Thoracic aorta (tissue), 2 donors: ENCODE measurements around the gene TPRN. TPM values are rescaled to one million over a fixed set of nuclear protein-coding genes. Genes with fewer than 3 reads are reported as not detected.

ENCODE experiments used
- ATAC-seq: fragments of 150-250 bp; one replicate; pipeline ENCODE4 v1.8.0; 2017; ENCODE audit warnings: low read depth; ENCODE audit not compliant: insufficient number of reproducible peaks, low FRiP score
- DNase-seq: peaks from one replicate; pipeline ENCODE4 v3.0.0-alpha.2; 2020; ENCODE audit warnings: low spot score
- H3K27ac ChIP-seq, 2 donors: fragments of 200-600 bp; sonication (generic); 1 replicate in 1 of 2; 2 replicates in 1 of 2; pipeline ENCODE4 v1.5.1; 2016; ENCODE audit warnings: mild to moderate bottlenecking in 2 of 2, moderate library complexity in 2 of 2
- H3K27me3 ChIP-seq: fragments of 200-600 bp; sonication (generic); replicated peaks from 2 replicates; pipeline ENCODE4 v1.6.0; 2016; ENCODE audit warnings: mild to moderate bottlenecking; ENCODE audit not compliant: insufficient read depth
- H3K36me3 ChIP-seq: fragments of 200-600 bp; sonication (generic); one replicate; pipeline ENCODE4 v1.5.1; 2016
- H3K4me1 ChIP-seq, 2 donors: fragments of 200-600 bp; sonication (generic); 1 replicate in 1 of 2; 2 replicates in 1 of 2; pipeline versions ENCODE4 v1.5.1 to v1.6.0; 2016; ENCODE audit warnings: low read depth in 2 of 2, mild to moderate bottlenecking in 1 of 2; ENCODE audit not compliant: control insufficient read depth in 1 of 2
- H3K4me3 ChIP-seq: fragments of 200-600 bp; sonication (generic); 2 replicates; pipeline ENCODE4 v1.5.1; 2016; ENCODE audit warnings: mild to moderate bottlenecking
- H3K9me3 ChIP-seq: fragments of 200-600 bp; sonication (generic); 2 replicates; pipeline ENCODE4 v1.5.1; 2016
- CTCF ChIP-seq: fragments of 200-600 bp; sonication (generic); IDR thresholded peaks from one replicate; pipeline ENCODE4 v1.5.1; 2019; ENCODE audit warnings: antibody characterized with exemption
- total RNA-seq, 2 donors: library from RNA; depleted of rRNA; stranded (reverse); fragments of >200 nt; gene quantifications; one replicate each; pipeline versions ENCODE4 v1.1.0 to v1.2.3, GENCODE V29; 2016

Gene TPRN
- total RNA-seq, 2 donors from 2014 or later, result 4.7 to 5.6 TPM

- TF ChIP-seq CTCF, result no peak
- ATAC-seq, result no peak
These were observed 58.3 kb downstream of the TPRN start for GRCh38 chr9:137141976-137142936.

More at GRCh38 chr9:137141976-137142936, 58.3 kb downstream of the TPRN start:
- H3K4me1 ChIP-seq, result peaks cover 0 to 3% of the 10 kb centered on the region in 2 donors
- H3K36me3 ChIP-seq, result no peaks in the 10 kb centered on the region
- H3K4me3 ChIP-seq, result no peak overlapping the region
- no peaks in the 10 kb centered on the region for H3K9me3 ChIP-seq
- H3K27me3 ChIP-seq, result peaks cover 20% of the 10 kb centered on the region
- no peak overlapping the region for H3K27ac ChIP-seq
- DNase-seq, result no peak

Other genes with a start within 250 kb of the TPRN start
- under 1 TPM in 1 of 2 donors, not detected in 1; 0.27 TPM for gene LCN12, start 248.5 kb downstream of the TPRN start, total RNA-seq
- gene PTGDS, start 223.2 kb downstream of the TPRN start, total RNA-seq, result 10 to 100 TPM; 66.1 to 89.5 TPM
- gene LCNL1, start 217.7 kb downstream of the TPRN start, total RNA-seq, result not detected
- 10 to 100 TPM; 49.9 to 57.3 TPM for gene PAXX, start 208.3 kb downstream of the TPRN start, total RNA-seq
- 1 to 10 TPM; 1.4 to 8.7 TPM for gene CLIC3, start 204.2 kb downstream of the TPRN start, total RNA-seq
- gene ABCA2, start 172.5 kb downstream of the TPRN start, total RNA-seq, result 10 to 100 TPM; 37.2 to 60.5 TPM
- gene FUT7, start 168.7 kb downstream of the TPRN start, total RNA-seq, result not detected
- gene NPDC1, start 154.6 kb downstream of the TPRN start, total RNA-seq, result 10 to 100 TPM; 71.5 to 95.8 TPM
- gene ENTPD2, start 146.7 kb downstream of the TPRN start, total RNA-seq, result under 1 TPM; 0.92 to 0.95 TPM
- gene SAPCD2, start 130.2 kb downstream of the TPRN start, total RNA-seq, result under 1 TPM; 0.41 to 0.92 TPM
- gene UAP1L1, start 123.2 kb downstream of the TPRN start, total RNA-seq, result 10 to 100 TPM in 1 of 2 donors, 1 to 10 TPM in 1; 9.6 to 11.4 TPM
- 10 to 100 TPM; 32.9 to 52.9 TPM for gene MAN1B1, start 113.8 kb downstream of the TPRN start, total RNA-seq
- gene DPP7, start 86.0 kb downstream of the TPRN start, total RNA-seq, result 100 to 1,000 TPM; 100 to 148 TPM
- gene GRIN1, start 61.6 kb downstream of the TPRN start, total RNA-seq, result not detected
- not detected for gene LRRC26, start 30.7 kb downstream of the TPRN start, total RNA-seq
- gene TMEM210, start 28.7 kb downstream of the TPRN start, total RNA-seq, result not detected
- gene ANAPC2, start 12.2 kb downstream of the TPRN start, total RNA-seq, result 10 to 100 TPM; 25.2 to 43.0 TPM
- 10 to 100 TPM; 40.6 to 67.1 TPM for gene SSNA1, start 12.1 kb downstream of the TPRN start, total RNA-seq
- 10 to 100 TPM; 12.0 to 35.2 TPM for gene TMEM203, start 4.9 kb upstream of the TPRN start, total RNA-seq
- gene NDOR1, start 5.0 kb upstream of the TPRN start, total RNA-seq, result 10 to 100 TPM; 13.3 to 17.7 TPM
- 1 to 10 TPM in 1 of 2 donors, not detected in 1; 3.7 TPM for gene RNF208, start 21.5 kb upstream of the TPRN start, total RNA-seq
- gene CYSRT1, start 24.4 kb upstream of the TPRN start, total RNA-seq, result not detected
- gene RNF224, start 26.8 kb upstream of the TPRN start, total RNA-seq, result not detected
- gene SLC34A3, start 30.2 kb upstream of the TPRN start, total RNA-seq, result under 1 TPM in 1 of 2 donors, not detected in 1; 0.54 TPM
- 100 to 1,000 TPM; 172 to 193 TPM for gene TUBB4B, start 40.5 kb upstream of the TPRN start, total RNA-seq
- not detected for gene STPG3, start 50.5 kb upstream of the TPRN start, total RNA-seq
- 10 to 100 TPM; 37.2 to 40.6 TPM for gene NELFB, start 54.6 kb upstream of the TPRN start, total RNA-seq
- gene TOR4A, start 77.0 kb upstream of the TPRN start, total RNA-seq, result 10 to 100 TPM; 26.4 to 43.5 TPM
- 10 to 100 TPM in 1 of 2 donors, 1 to 10 TPM in 1; 8.5 to 16.9 TPM for gene NRARP, start 101.5 kb upstream of the TPRN start, total RNA-seq
- 10 to 100 TPM; 22.7 to 29.4 TPM for gene EXD3, start 222.4 kb upstream of the TPRN start, total RNA-seq
- gene NOXA1, start 222.7 kb upstream of the TPRN start, total RNA-seq, result 1 to 10 TPM; 3.5 to 9.6 TPM
- not detected for gene ENTPD8, start 240.6 kb upstream of the TPRN start, total RNA-seq